Hematopoietic multipotent progenitor cell treated with erythropoietin and hydrocortisone succinate and interleukin-3 and kit ligand, for 15 days (in vitro differentiated cells): Measurements from ENCODE around the gene DZIP1L.
"Not testable (repeated sequence)": the region's sequence is repeated elsewhere in the genome, so short reads cannot be mapped to it uniquely, and the experiment has no call there.

Experiments used
- DNase-seq: peaks from one replicate; pipeline ENCODE4 v3.0.0-alpha.2; 2015; ENCODE audit warnings: low spot score

Gene DZIP1L, protein sequence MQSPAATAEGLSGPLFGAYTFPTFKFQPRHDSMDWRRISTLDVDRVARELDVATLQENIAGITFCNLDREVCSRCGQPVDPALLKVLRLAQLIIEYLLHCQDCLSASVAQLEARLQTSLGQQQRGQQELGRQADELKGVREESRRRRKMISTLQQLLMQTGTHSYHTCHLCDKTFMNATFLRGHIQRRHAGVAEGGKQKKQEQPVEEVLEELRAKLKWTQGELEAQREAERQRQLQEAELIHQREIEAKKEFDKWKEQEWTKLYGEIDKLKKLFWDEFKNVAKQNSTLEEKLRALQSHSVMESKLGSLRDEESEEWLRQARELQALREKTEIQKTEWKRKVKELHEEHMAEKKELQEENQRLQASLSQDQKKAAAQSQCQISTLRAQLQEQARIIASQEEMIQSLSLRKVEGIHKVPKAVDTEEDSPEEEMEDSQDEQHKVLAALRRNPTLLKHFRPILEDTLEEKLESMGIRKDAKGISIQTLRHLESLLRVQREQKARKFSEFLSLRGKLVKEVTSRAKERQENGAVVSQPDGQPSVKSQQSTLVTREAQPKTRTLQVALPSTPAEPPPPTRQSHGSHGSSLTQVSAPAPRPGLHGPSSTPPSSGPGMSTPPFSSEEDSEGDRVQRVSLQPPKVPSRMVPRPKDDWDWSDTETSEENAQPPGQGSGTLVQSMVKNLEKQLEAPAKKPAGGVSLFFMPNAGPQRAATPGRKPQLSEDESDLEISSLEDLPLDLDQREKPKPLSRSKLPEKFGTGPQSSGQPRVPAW

DNA sequence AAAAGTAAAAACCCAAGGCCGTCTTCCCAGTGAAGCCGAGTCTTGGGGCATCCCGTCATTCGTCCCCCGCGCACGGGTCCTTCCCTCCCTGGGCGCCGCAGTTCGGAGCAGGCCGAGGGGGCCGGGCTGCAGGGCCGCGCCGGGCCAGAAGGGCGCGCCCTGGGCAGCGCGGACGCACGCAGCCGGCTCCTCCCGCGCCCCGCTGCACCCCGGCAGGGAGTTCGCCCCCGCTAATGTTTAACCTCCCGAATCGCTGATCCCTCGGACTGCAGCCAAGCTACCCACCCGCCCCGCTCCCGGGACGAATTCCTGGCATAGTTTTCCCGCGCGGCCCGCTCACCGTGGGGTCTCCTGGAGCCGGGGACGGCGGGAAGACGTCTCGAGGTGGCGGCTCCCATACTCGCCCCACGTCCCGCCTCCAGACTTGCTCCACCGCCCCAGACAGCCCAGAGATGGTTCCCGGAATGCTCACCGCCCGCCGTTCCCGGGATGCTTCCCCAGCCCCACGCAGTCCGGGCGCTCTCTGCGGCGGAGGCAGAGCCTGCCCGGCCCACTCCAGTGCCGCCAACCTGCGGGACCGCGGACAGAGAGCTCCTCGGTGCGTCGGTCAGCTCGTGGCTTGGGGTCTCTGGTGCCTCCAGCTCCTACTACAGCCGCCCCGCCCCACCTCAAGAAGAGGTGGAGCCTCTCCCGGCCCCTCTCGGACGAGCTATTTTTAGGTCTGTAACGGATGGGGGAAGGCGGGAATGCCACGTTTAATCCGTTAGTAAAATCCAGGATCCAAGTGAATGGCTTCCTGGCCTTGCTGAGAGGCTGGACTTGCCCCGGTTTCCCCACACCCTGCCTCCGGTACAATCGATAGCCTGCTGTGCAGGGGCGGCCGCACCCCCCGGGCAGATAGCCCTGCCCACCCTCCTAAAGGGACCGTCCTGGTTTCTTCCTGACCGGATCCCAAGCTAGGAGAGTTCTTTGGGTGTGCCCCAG is at the start of gene DZIP1L:
TSS of gene DZIP1L (minus strand) at position 621 of the 984 bp plus-strand sequence. CDS start 11,637 bp downstream, outside the sequence.
- peak; percentile 5 for DNase-seq

DNA sequence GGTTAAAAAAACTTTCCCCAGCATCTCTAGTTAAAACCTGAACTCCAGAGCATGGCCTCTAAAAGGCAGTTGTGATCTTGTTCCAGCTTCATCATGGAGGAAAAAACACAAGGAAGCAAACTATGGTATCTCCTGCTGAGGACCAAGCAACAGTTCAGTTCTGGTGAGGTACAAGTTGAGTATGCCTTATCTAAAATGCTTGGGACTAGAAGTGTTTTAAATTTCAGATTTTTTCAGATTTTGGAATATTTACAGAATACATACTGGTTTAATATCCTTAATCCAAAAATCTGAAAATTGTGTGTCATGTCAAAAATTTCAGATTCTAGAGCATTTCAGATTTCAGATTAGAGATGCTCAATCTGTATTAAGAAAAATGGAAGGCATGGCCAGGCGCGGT is 49.7 kb upstream of the DZIP1L start:
- DNase-seq = no peak

- no peak for DNase-seq
Observed at GRCh38 chr3:138157743-138158142, 42.3 kb upstream of the DZIP1L start.

DNA sequence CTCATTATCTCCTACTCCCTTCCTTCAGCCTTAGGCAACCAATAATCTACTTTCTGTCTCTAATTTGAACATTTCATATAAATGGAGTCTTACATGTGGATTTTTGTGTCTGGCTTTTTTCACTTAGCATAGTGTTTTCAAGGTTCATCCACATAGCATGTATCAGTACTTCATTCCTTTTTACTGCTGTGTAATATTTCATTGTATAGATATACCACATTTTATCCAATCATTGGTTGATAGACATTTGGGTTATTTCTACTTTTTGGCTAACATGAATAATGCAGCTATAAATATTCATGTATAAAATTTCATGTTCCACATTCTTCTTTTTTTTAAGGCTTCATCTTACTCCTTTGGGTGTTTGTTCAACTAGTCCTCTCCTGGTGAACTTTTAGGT is 39.1 kb upstream of the DZIP1L start:
- DNase-seq = no peak

- DNase-seq = no peak
Observed at GRCh38 chr3:138148503-138148902, 33.1 kb upstream of the DZIP1L start.

GRCh38 chr3:138142181-138142580 is 26.8 kb upstream of the DZIP1L start:
- not testable (repeated sequence) for DNase-seq

GRCh38 chr3:138140940-138141339 is 25.5 kb upstream of the DZIP1L start:
- DNase-seq = no peak

DNA sequence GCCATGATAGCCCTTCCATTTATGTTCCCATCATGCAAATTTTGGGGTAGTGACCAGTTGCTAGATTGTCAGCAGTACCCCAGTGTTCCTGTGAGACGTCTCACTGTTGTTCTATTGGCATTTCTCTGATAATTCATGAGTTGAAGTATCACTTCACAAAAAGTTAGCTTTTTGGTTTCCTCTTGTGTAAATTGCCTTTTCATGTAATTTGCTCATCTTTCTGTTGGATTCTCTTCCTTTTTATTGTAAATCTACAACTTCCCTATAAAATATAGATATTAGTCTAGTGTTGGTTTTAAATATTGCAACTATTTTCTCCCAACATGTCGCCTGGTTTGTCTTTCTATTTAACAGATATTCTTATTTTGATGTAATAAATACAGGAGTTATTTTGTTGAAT is 24.3 kb upstream of the DZIP1L start:
- DNase-seq = no peak

DNA sequence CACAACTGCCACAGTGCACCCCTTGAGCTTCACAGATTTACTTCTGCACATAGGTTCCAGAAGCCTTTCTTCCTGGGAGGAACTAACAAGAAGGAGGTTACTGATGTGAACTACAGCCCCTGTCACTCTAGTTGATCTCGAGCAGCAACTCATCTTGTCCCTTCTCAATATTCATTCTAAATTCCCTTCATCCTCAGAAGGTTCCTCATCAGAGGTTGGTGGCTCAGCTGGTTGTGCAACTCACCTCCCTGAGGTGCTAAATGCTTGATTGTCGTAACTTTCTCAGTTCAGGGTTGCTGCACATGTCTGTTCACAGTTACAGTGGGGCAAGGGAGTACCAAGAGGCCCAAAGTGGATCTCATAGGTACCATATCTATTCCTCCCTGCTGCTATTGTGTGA is 22.5 kb upstream of the DZIP1L start:
- no peak for DNase-seq

- no peak for DNase-seq
Observed at GRCh38 chr3:138136201-138136600, 20.8 kb upstream of the DZIP1L start.

DNA sequence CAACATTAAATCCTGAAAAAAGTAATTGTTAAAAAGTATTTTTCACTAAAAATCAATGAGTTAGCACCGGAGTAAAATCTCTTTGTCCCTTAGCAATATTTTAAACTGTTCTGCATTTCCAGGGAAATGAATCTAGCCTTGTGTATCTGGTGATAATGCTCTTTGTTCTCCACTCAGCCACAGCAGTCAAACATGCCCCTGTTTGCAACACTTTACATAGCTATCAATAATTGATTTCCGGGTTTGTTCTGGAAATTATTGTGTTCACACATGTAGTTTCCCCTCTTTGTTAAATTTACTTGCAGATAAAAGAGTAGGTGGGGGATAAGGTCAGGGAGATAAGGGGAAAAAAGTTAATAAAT is 20.4 kb upstream of the DZIP1L start:
- DNase-seq = no peak

GRCh38 chr3:138135146-138135832 is 19.9 kb upstream of the DZIP1L start:
- no peak for DNase-seq

- DNase-seq = no peak
Observed at GRCh38 chr3:138132239-138132638, 16.8 kb upstream of the DZIP1L start, which contains the start of gene A4GNT. A4GNT (minus strand) TSS chr3:138132390; CDS start chr3:138131256, 1,134 bp downstream.

- no peak for DNase-seq
Observed at GRCh38 chr3:138127636-138128365, 12.4 kb upstream of the DZIP1L start.

- no peak for DNase-seq
Observed at GRCh38 chr3:138125548-138126221, 10.3 kb upstream of the DZIP1L start.

DNA sequence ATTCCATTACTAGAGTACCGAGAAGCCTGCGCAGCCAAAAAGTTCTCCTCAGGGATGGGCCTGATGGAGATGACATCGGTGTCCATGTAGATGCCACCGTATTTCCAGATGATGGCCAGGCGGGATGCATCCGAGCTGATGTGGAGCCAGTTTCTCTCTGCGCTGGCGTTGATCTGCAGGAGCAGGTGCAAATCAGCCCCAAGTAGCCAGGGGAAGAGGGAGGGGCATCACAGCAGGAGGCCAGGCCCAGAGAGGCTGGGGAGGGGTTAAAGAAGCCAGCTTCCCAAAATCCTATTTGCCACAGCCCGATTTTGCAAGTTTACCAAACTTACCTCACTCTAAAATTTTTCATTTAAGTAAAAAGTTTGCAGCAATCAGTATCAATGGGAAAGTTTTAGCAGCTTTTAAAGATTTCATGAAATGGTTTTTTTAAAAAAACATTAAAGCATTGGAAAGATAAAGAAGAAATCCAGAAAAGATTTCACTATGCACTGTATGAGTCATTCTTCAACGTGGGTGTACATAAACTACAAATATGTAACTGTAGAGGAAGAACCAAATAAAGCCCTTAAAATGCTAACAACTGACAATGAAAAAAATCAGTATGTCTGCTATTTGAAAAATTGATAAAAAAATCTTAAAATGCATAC is 9.4 kb upstream of the DZIP1L start:
- DNase-seq = no peak

GRCh38 chr3:138124188-138124587 is 8.8 kb upstream of the DZIP1L start:
- no peak for DNase-seq

GRCh38 chr3:138119423-138119766 is 4.0 kb upstream of the DZIP1L start:
- DNase-seq = no peak

GRCh38 chr3:138118612-138119422 is 3.4 kb upstream of the DZIP1L start:
- peak; percentile 29 for DNase-seq
